Middle frontal gyrus (tissue), 1 donor: ENCODE data around the gene FAHD2A.
"Not testable (repeated sequence)": the region's sequence is repeated elsewhere in the genome, so short reads cannot be mapped to it uniquely, and the experiment has no call there.

Experiments used
- DNase-seq: peaks from one replicate; pipeline ENCODE4 v3.0.0-alpha.2; 2015; ENCODE audit warnings: low spot score; ENCODE audit errors: extremely low spot score

Gene FAHD2A

GRCh38 chr2:95434507-95435076 is 32.1 kb downstream of the FAHD2A start:
- not testable (repeated sequence) for DNase-seq

GRCh38 chr2:95435162-95435871 is 32.8 kb downstream of the FAHD2A start:
- DNase-seq: not testable (repeated sequence)

- not testable (repeated sequence) for DNase-seq
These were observed 33.3 kb downstream of the FAHD2A start for GRCh38 chr2:95435872-95436209.

- not testable (repeated sequence) for DNase-seq
These were observed 40.1 kb downstream of the FAHD2A start for GRCh38 chr2:95442474-95443099.

GRCh38 chr2:95445317-95445716 is 42.8 kb downstream of the FAHD2A start:
- not testable (repeated sequence) for DNase-seq

- not testable (repeated sequence) for DNase-seq
These were observed 60.8 kb downstream of the FAHD2A start for GRCh38 chr2:95463292-95463691.
